ENCODE data around the gene CMTR1. TPM values are rescaled to one million over a fixed set of nuclear protein-coding genes. Genes with fewer than 3 reads are reported as not detected.
A peak's percentile ranks its signal among the peaks of the same experiment; 100 is the strongest.
"Not testable (repeated sequence)": the region's sequence is repeated elsewhere in the genome, so short reads cannot be mapped to it uniquely, and the experiment has no call there.

CMTR1 gene
- 38.3 TPM for total RNA-seq (ENCODE audit: insufficient read depth, low replicate concordance)

GRCh38 chr6:37432916-37433656 is at the start of gene CMTR1:
Gene CMTR1, plus strand, starts transcription at chr6:37433221. Its CDS starts 2,409 bp downstream, at chr6:37435630.
- DNase-seq (ENCODE audit: low spot score) = peak; percentile 91

GRCh38 chr6:37388578-37388977 is 44.4 kb upstream of the CMTR1 start:
- DNase-seq (ENCODE audit: low spot score) = no peak

GRCh38 chr6:37389857-37390256 is 43.2 kb upstream of the CMTR1 start:
- DNase-seq (ENCODE audit: low spot score) = no peak

GRCh38 chr6:37391120-37391519 is 41.9 kb upstream of the CMTR1 start:
- DNase-seq (ENCODE audit: low spot score) = no peak

- no peak for DNase-seq (ENCODE audit: low spot score)
Observed at GRCh38 chr6:37392821-37393220, 40.2 kb upstream of the CMTR1 start.

GRCh38 chr6:37393381-37393929 is 39.6 kb upstream of the CMTR1 start:
- no peak for DNase-seq (ENCODE audit: low spot score)

- no peak for DNase-seq (ENCODE audit: low spot score)
Observed at GRCh38 chr6:37396571-37397180, 36.3 kb upstream of the CMTR1 start.

- DNase-seq (ENCODE audit: low spot score) = no peak
Observed at GRCh38 chr6:37399131-37399530, 33.9 kb upstream of the CMTR1 start.

GRCh38 chr6:37399795-37400490 is 33.1 kb upstream of the CMTR1 start:
- DNase-seq (ENCODE audit: low spot score) = no peak

- not testable (repeated sequence) for DNase-seq (ENCODE audit: low spot score)
Observed at GRCh38 chr6:37401658-37402057, 31.4 kb upstream of the CMTR1 start.

- peak; percentile 7 for DNase-seq (ENCODE audit: low spot score)
Observed at GRCh38 chr6:37406726-37407341, 26.2 kb upstream of the CMTR1 start.

GRCh38 chr6:37407948-37408347 is 25.1 kb upstream of the CMTR1 start:
- no peak for DNase-seq (ENCODE audit: low spot score)

GRCh38 chr6:37409501-37409900 is 23.5 kb upstream of the CMTR1 start:
- DNase-seq (ENCODE audit: low spot score) = no peak

- DNase-seq (ENCODE audit: low spot score) = no peak
Observed at GRCh38 chr6:37417393-37417792, 15.6 kb upstream of the CMTR1 start.

GRCh38 chr6:37418722-37419121 is 14.3 kb upstream of the CMTR1 start:
- no peak for DNase-seq (ENCODE audit: low spot score)

- no peak for DNase-seq (ENCODE audit: low spot score)
Observed at GRCh38 chr6:37426058-37426944, 6.7 kb upstream of the CMTR1 start.

- no peak for DNase-seq (ENCODE audit: low spot score)
Observed at GRCh38 chr6:37426945-37427510, 6.0 kb upstream of the CMTR1 start.

GRCh38 chr6:37429352-37429750 is 3.7 kb upstream of the CMTR1 start:
- DNase-seq (ENCODE audit: low spot score) = no peak

- no peak for DNase-seq (ENCODE audit: low spot score)
Observed at GRCh38 chr6:37432590-37432915, 468 bp upstream of the CMTR1 start.

GRCh38 chr6:37433657-37434271 is 743 bp downstream of the CMTR1 start:
- DNase-seq (ENCODE audit: low spot score) = peak; percentile 20

Measured in umbilical cord (tissue), 2 donors.